Thyroid gland (tissue), 4 donors: ENCODE measurements around the gene CGB5. TPM values are rescaled to one million over a fixed set of nuclear protein-coding genes. Genes with fewer than 3 reads are reported as not detected.

Source experiments
- DNase-seq, 2 donors: peaks; one replicate each; pipeline ENCODE4 v3.0.0-alpha.2; 2019
- H3K27ac ChIP-seq, 3 donors: fragments of 200-600 bp; sonication (generic); 1 replicate in 2 of 3; 2 replicates in 1 of 3; pipeline ENCODE4 v1.5.1; 2016 to 2019; ENCODE audit warnings: mild to moderate bottlenecking in 1 of 3, moderate library complexity in 1 of 3
- H3K27me3 ChIP-seq: fragments of 200-600 bp; sonication (generic); one replicate; pipeline ENCODE4 v1.5.1; 2019
- H3K36me3 ChIP-seq, 2 donors: fragments of 200-600 bp; sonication (generic); one replicate each; pipeline ENCODE4 v1.5.1; 2016 to 2019
- H3K4me1 ChIP-seq, 2 donors: fragments of 200-600 bp; sonication (generic); one replicate each; pipeline ENCODE4 v1.5.1; 2017 to 2019
- H3K4me3 ChIP-seq, 3 donors: fragments of 200-600 bp; sonication (generic); replicated peaks in 1 of 3; 1 replicate in 2 of 3; 2 replicates in 1 of 3; pipeline ENCODE4 v1.5.1; 2016; ENCODE audit warnings: mild to moderate bottlenecking in 1 of 3
- H3K9me3 ChIP-seq: fragments of 200-600 bp; sonication (generic); one replicate; pipeline ENCODE4 v1.5.1; 2017
- CTCF ChIP-seq, 6 experiments: fragments of 200-600 bp in 3 of 6; fragments of 450-650 bp in 3 of 6; sonication (generic) in 3 of 6; IDR thresholded peaks; one replicate each; pipeline ENCODE4 v1.5.1; 2016 to 2019; ENCODE audit warnings: antibody characterized with exemption in 6 of 6, mild to moderate bottlenecking in 2 of 6, inconsistent platforms in 1 of 6, moderate library complexity in 1 of 6
- POLR2A ChIP-seq, 2 donors: fragments of 450-650 bp; IDR thresholded peaks; one replicate each; pipeline ENCODE4 v1.6.1; 2017; ENCODE audit warnings: antibody characterized with exemption in 2 of 2, mild to moderate bottlenecking in 2 of 2, moderate library complexity in 1 of 2
- WGBS, 2 donors: methylation state at CpG; one replicate each; pipeline ENCODE4 v1.1.5; 2017; 5-methylcytosine and 5-hydroxymethylcytosine counted together
- intact Hi-C: fragments of 100-400 bp; cut with DNase I; formaldehyde crosslinking; loops from one replicate; pipeline ENCODE4 v1.15.1; 2023
- microRNA-seq: library from miRNA; unstranded; fragments of <30 nt; microRNA quantifications from one replicate; pipeline ENCODE4, GENCODE V29; 2016
- small RNA-seq: library from RNA; depleted of rRNA; stranded (forward); fragments of <200 nt; gene quantifications from one replicate; pipeline ENCODE3, GENCODE V24; 2016
- total RNA-seq, 4 donors: library from RNA; depleted of rRNA; stranded (reverse); fragments of >200 nt; gene quantifications; one replicate each; pipeline ENCODE4 v1.2.3, GENCODE V29; 2016

Gene CGB5
- total RNA-seq, 4 donors from 2014 or later, result 0.56 TPM; not detected in 3

- TF ChIP-seq POLR2A (IDR thresholded peaks at IDR 0.05), result no peak
- TF ChIP-seq CTCF (IDR thresholded peaks at IDR 0.05), result no peak
- Histone ChIP-seq H3K9me3 (no peaks in the 10 kb centered on the region), H3K36me3 (peaks cover 46 to 48% of the 10 kb centered on the region in 2 donors), H3K4me3 (no peak overlapping the region), H3K27me3 (no peaks in the 10 kb centered on the region), H3K4me1 (peaks cover 9 to 17% of the 10 kb centered on the region in 2 donors), H3K27ac (no peak overlapping the region)
- intact Hi-C loops, result no loop called here
- 93 to 95% methylated on average over 17 of the region's 17 CpGs for WGBS, 2 donors
- no peak for DNase-seq
Observed at GRCh38 chr19:49091391-49092038, 47.9 kb downstream of the CGB5 start.

GRCh38 chr19:49092686-49093085 is 49.0 kb downstream of the CGB5 start:
- Histone ChIP-seq H3K36me3 (peaks cover 46 to 55% of the 10 kb centered on the region in 2 donors), H3K27me3 (no peaks in the 10 kb centered on the region), H3K9me3 (no peaks in the 10 kb centered on the region), H3K4me1 (peaks cover 0 to 8% of the 10 kb centered on the region in 2 donors), H3K4me3 (no peak overlapping the region), H3K27ac (no peak overlapping the region)
- intact Hi-C loops, result no loop called here
- WGBS, 2 donors, result 92 to 95% methylated on average over 6 of the region's 6 CpGs
- TF ChIP-seq POLR2A (IDR thresholded peaks at IDR 0.05), result no peak
- no peak for TF ChIP-seq CTCF (IDR thresholded peaks at IDR 0.05)
- no peak for DNase-seq

Small RNA genes within 50 kb of the gene (microRNA-seq; reads per million reads assigned to microRNA genes)
- gene MIR6798, result not detected

Small RNA genes within 50 kb of the gene (small RNA-seq; reads per million reads assigned to genes)
- gene MIR6798 (not detected), gene RN7SL708P (not detected)

Other genes starting within 250 kb of the CGB5 start
- 10 to 100 TPM; 35.4 to 52.8 (median 45.9) TPM for gene BCAT2, start 232.8 kb upstream of the CGB5 start, total RNA-seq
- gene HSD17B14, start 207.4 kb upstream of the CGB5 start, total RNA-seq, result 10 to 100 TPM; 11.9 to 46.8 (median 22.2) TPM
- gene PLEKHA4, start 175.2 kb upstream of the CGB5 start, total RNA-seq, result 10 to 100 TPM; 15.2 to 21.8 (median 19.0) TPM
- 10 to 100 TPM; 18.7 to 31.7 (median 24.2) TPM for gene PPP1R15A, start 171.4 kb upstream of the CGB5 start, total RNA-seq
- gene TULP2, start 145.1 kb upstream of the CGB5 start, total RNA-seq, result under 1 TPM in 1 of 4 donors, not detected in 3; 0.27 TPM
- 100 to 1,000 TPM; 267 to 424 (median 371) TPM for gene NUCB1, start 143.5 kb upstream of the CGB5 start, total RNA-seq
- gene DHDH, start 110.1 kb upstream of the CGB5 start, total RNA-seq, result not detected
- 10 to 100 TPM; 28.2 to 74.4 (median 41.2) TPM for gene BAX, start 89.0 kb upstream of the CGB5 start, total RNA-seq
- over 10,000 TPM in 1 of 4 donors, 1,000 to 10,000 TPM in 3; 5,748 to 12,335 (median 7,175) TPM for gene FTL, start 78.5 kb upstream of the CGB5 start, total RNA-seq
- 10 to 100 TPM; 17.9 to 33.2 (median 23.9) TPM for gene GYS1, start 50.5 kb upstream of the CGB5 start, total RNA-seq
- gene RUVBL2, start 50.0 kb upstream of the CGB5 start, total RNA-seq, result 100 to 1,000 TPM in 3 of 4 donors, 10 to 100 TPM in 1; 80.5 to 131 (median 118) TPM
- not detected for gene LHB, start 26.8 kb upstream of the CGB5 start, total RNA-seq
- not detected for gene CGB3, start 19.5 kb upstream of the CGB5 start, total RNA-seq
- not detected for gene CGB2, start 12.0 kb upstream of the CGB5 start, total RNA-seq
- gene CGB1, start 7.0 kb upstream of the CGB5 start, total RNA-seq, result not detected
- not detected for gene CGB8, start 5.3 kb downstream of the CGB5 start, total RNA-seq
- gene CGB7, start 13.9 kb downstream of the CGB5 start, total RNA-seq, result not detected
- under 1 TPM in 1 of 4 donors, not detected in 3; 0.33 TPM for gene NTF4, start 21.0 kb downstream of the CGB5 start, total RNA-seq
- gene KCNA7, start 28.9 kb downstream of the CGB5 start, total RNA-seq, result not detected
- gene SNRNP70, start 41.6 kb downstream of the CGB5 start, total RNA-seq, result 100 to 1,000 TPM; 253 to 388 (median 305) TPM
- gene LIN7B, start 70.5 kb downstream of the CGB5 start, total RNA-seq, result 10 to 100 TPM; 10.5 to 17.7 (median 13.8) TPM
- 10 to 100 TPM in 1 of 4 donors, 1 to 10 TPM in 3; 1.7 to 13.4 (median 6.1) TPM for gene C19orf73, start 75.3 kb downstream of the CGB5 start, total RNA-seq
- gene PPFIA3, start 75.7 kb downstream of the CGB5 start, total RNA-seq, result 1 to 10 TPM; 4.6 to 7.4 (median 5.3) TPM
- 1 to 10 TPM; 1.1 to 4.1 (median 2.1) TPM for gene HRC, start 111.5 kb downstream of the CGB5 start, total RNA-seq
- 10 to 100 TPM; 18.4 to 36.4 (median 26.1) TPM for gene TRPM4, start 113.9 kb downstream of the CGB5 start, total RNA-seq